ENCODE data around the gene EGLN1.

The EGLN1 gene

DNA sequence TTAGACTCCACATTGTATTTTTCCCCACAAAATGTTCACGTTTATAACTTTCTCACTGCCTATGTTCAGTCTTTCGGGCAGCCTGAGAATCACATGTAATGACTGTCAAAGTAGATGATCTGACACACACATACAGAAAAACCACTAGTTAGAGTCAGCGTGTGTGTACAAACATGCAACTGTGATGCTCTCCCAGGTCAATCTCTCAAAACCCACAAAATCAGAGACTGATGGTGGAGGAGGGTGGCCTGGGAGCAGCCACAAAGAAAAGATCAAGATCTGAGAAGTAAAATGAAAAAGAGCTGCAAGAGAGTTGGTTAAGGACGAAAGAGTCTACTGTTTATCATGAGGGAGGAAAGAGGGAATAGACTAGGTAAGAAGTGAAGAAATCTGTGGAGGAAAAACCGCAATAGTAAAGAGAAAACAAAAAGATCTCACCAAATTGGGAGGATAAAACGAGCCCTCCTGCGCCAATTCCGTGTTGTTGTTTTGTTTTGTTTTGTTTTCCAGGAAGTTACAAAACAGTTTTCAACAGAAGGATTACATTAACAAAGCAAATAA, 2.3 kb downstream of the EGLN1 start:
- TF ChIP-seq, protein P1, sequence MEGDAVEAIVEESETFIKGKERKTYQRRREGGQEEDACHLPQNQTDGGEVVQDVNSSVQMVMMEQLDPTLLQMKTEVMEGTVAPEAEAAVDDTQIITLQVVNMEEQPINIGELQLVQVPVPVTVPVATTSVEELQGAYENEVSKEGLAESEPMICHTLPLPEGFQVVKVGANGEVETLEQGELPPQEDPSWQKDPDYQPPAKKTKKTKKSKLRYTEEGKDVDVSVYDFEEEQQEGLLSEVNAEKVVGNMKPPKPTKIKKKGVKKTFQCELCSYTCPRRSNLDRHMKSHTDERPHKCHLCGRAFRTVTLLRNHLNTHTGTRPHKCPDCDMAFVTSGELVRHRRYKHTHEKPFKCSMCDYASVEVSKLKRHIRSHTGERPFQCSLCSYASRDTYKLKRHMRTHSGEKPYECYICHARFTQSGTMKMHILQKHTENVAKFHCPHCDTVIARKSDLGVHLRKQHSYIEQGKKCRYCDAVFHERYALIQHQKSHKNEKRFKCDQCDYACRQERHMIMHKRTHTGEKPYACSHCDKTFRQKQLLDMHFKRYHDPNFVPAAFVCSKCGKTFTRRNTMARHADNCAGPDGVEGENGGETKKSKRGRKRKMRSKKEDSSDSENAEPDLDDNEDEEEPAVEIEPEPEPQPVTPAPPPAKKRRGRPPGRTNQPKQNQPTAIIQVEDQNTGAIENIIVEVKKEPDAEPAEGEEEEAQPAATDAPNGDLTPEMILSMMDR (IDR thresholded peaks at IDR 0.05; ENCODE audit: insufficient read depth, low read length, poor library complexity, severe bottlenecking), result no peak
- Histone ChIP-seq H3K4me3 (replicated peaks; ENCODE audit: low read depth, low read length) (peak overlapping the region; percentile 71), H3K27me3 (replicated peaks; ENCODE audit: control insufficient read depth, insufficient read depth, low read length) (no peaks in the 10 kb centered on the region), H3K36me3 (ENCODE audit: control insufficient read depth, insufficient read depth, low read length) (no peaks in the 10 kb centered on the region)
- peak; percentile 9 for DNase-seq (ENCODE audit: extremely low read depth, insufficient read length)

DNA sequence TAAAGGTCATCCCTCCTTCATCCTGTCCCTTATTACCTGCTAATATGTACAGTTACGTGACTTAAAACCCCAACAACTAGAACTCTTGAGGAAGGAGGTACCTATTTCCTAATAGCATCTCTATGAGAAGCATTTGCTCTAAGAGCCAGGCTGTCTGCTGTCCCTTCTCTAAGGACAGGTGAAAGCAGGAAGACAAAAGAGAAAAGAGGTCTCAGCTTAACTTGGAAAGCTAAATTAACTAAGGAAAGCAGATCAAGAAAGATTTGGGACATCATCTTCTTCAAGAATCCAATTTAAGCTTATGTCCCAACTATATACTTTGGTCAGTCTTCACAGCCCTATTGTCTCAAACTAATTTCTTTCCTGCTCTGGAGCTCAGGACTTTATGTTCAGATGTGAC, 2.9 kb downstream of the EGLN1 start:
- H3K36me3 ChIP-seq (ENCODE audit: control insufficient read depth, insufficient read depth, low read length), result no peaks in the 10 kb centered on the region
- no peaks in the 10 kb centered on the region for H3K27me3 ChIP-seq (replicated peaks; ENCODE audit: control insufficient read depth, insufficient read depth, low read length)
- TF ChIP-seq, protein P1 (IDR thresholded peaks at IDR 0.05; ENCODE audit: insufficient read depth, low read length, poor library complexity, severe bottlenecking), result no peak
- DNase-seq (ENCODE audit: extremely low read depth, insufficient read length), result no peak
- H3K4me3 ChIP-seq (replicated peaks; ENCODE audit: low read depth, low read length), result peak overlapping the region; percentile 71

DNA sequence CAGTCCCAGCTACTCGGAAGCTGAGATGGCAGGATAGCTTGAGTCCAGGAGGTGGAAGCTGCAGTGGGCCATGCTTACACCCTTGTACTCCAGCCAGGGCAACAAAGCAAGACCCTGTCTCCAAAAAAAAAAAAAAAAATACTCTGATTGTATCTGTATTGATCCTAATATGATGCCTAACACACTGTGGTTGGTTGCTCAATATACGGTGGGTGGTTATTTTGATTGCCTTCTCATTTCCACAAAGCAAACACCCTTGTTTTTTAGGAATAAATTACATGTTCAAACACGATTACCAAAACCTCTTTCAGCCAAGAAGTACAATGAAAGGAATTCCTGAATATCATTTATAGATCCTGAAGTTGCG, 3.4 kb downstream of the EGLN1 start:
- Histone ChIP-seq H3K4me3 (replicated peaks; ENCODE audit: low read depth, low read length) (peak overlapping the region; percentile 11; the same call in 1 of the 2 replicates), H3K27me3 (replicated peaks; ENCODE audit: control insufficient read depth, insufficient read depth, low read length) (no peaks in the 10 kb centered on the region), H3K36me3 (ENCODE audit: control insufficient read depth, insufficient read depth, low read length) (no peaks in the 10 kb centered on the region)
- TF ChIP-seq, protein P1 (IDR thresholded peaks at IDR 0.05; ENCODE audit: insufficient read depth, low read length, poor library complexity, severe bottlenecking), result no peak
- no peak for DNase-seq (ENCODE audit: extremely low read depth, insufficient read length)

DNA sequence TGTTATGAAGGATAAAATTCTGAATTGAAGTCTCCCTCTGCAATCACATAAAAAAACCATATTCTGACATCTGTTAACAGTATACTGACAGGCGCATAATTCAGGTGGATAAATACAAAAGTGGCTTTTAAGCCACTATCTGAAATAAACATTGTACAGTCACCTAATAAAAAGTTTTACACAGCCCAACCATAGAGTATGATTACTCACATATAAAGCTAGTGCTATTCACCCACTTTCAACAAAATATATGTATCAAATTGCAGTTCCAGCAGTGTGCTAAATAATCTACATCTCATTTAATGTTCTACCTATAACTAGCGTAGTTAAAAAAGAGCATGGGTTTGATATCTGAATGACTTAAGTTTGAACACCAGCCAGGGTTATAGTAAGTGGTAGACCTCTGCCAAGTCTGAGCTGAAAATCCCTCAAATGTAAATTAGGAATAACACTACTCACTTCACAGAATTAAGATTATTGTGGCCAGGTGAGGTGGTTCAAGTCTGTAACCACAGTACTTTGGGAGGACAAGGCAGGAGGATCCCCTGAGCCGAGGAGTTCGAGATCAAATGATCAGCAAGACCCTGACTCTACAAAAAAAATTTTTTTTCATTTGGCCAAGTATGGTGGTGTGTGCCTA, 3.9 kb downstream of the EGLN1 start:
- Histone ChIP-seq H3K27me3 (replicated peaks; ENCODE audit: control insufficient read depth, insufficient read depth, low read length) (no peaks in the 10 kb centered on the region), H3K36me3 (ENCODE audit: control insufficient read depth, insufficient read depth, low read length) (no peaks in the 10 kb centered on the region), H3K4me3 (replicated peaks; ENCODE audit: low read depth, low read length) (peak overlapping the region; percentile 11; the same call in 1 of the 2 replicates)
- TF ChIP-seq, protein P1 (IDR thresholded peaks at IDR 0.05; ENCODE audit: insufficient read depth, low read length, poor library complexity, severe bottlenecking), result no peak
- no peak for DNase-seq (ENCODE audit: extremely low read depth, insufficient read length)

DNA sequence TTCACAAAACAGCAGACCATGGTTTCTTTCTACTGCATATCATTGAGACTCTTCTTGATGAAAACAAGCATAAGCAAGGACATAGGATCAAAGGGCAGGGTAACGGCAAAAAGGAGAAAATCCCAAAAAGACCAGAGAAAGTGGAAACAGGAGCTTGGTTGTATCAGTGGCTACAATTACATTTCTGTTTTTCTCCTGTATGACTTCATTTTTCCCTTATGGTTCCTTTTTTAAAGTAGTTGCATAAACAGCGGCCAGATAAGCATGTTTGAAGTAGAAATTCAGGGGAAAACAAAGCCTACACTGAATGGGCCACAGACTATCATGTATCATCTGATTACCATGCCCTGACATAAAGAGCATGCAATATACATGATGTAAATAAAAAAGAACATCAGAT, 4.6 kb downstream of the EGLN1 start:
- TF ChIP-seq, protein P1 (IDR thresholded peaks at IDR 0.05; ENCODE audit: insufficient read depth, low read length, poor library complexity, severe bottlenecking), result no peak
- Histone ChIP-seq H3K36me3 (ENCODE audit: control insufficient read depth, insufficient read depth, low read length) (no peaks in the 10 kb centered on the region), H3K4me3 (replicated peaks; ENCODE audit: low read depth, low read length) (no peak overlapping the region), H3K27me3 (replicated peaks; ENCODE audit: control insufficient read depth, insufficient read depth, low read length) (no peaks in the 10 kb centered on the region)
- no peak for DNase-seq (ENCODE audit: extremely low read depth, insufficient read length)
